ENCODE data around the gene LY6G5B.

GRCh38 chr6:31708224-31708623, 38.4 kb downstream of the LY6G5B start:
- TF ChIP-seq, protein P1, sequence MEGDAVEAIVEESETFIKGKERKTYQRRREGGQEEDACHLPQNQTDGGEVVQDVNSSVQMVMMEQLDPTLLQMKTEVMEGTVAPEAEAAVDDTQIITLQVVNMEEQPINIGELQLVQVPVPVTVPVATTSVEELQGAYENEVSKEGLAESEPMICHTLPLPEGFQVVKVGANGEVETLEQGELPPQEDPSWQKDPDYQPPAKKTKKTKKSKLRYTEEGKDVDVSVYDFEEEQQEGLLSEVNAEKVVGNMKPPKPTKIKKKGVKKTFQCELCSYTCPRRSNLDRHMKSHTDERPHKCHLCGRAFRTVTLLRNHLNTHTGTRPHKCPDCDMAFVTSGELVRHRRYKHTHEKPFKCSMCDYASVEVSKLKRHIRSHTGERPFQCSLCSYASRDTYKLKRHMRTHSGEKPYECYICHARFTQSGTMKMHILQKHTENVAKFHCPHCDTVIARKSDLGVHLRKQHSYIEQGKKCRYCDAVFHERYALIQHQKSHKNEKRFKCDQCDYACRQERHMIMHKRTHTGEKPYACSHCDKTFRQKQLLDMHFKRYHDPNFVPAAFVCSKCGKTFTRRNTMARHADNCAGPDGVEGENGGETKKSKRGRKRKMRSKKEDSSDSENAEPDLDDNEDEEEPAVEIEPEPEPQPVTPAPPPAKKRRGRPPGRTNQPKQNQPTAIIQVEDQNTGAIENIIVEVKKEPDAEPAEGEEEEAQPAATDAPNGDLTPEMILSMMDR (IDR thresholded peaks at IDR 0.05), result no peak
- no peak for TF ChIP-seq POLR2AphosphoS5 (IDR thresholded peaks at IDR 0.05)
- no peak for TF ChIP-seq POLR2A (IDR thresholded peaks at IDR 0.05)
- TF ChIP-seq EP300 (IDR thresholded peaks at IDR 0.05; ENCODE audit: low read depth), result no peak
